Measurements from ENCODE around the gene SNAPIN.

Gene SNAPIN

DNA sequence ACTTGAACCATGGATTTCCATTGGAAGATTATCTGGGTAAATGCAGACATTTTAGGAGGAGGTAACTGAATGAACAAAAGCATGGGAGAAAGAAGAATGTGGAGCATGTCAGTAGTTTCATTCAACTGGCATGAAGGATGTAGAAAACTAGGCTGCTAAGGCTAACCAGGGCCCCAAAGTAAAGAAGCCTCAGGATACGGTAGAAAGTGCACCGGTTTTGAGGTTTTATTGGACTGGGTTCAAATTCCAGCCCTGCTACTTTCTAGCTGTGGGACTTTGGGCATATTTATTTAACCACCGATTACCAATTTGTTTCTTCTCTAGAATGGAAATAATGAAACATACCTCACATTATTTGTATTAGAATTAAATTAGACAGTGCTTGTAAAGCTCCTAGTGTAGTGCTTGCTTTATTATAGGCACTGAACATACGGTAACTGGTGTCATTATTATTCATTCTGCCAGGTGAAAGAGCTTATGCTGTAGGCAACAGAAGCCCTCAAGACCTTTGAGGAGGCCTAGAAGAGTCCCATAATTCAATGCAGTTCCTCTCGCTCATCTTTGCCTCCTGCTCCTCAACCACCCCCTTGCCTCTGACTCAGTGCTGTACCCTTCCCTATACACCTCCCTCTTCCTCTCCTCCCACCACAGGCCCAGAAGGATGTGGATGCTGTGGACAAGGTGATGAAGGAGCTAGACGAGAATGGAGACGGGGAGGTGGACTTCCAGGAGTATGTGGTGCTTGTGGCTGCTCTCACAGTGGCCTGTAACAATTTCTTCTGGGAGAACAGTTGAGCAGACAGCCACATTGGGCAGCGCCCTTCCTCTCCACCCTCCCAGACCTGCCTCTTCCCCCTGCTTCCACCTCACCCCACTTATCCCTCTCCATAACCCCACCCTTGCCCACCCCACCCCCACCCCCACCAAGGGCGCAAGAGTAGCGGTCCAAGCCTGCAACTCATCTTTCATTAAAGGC lies 27.2 kb upstream of the SNAPIN start:
- FAIRE-seq (no peak), DNase-seq (ENCODE audit: insufficient read length, low spot score) (no peak)
- TF ChIP-seq, protein P1, sequence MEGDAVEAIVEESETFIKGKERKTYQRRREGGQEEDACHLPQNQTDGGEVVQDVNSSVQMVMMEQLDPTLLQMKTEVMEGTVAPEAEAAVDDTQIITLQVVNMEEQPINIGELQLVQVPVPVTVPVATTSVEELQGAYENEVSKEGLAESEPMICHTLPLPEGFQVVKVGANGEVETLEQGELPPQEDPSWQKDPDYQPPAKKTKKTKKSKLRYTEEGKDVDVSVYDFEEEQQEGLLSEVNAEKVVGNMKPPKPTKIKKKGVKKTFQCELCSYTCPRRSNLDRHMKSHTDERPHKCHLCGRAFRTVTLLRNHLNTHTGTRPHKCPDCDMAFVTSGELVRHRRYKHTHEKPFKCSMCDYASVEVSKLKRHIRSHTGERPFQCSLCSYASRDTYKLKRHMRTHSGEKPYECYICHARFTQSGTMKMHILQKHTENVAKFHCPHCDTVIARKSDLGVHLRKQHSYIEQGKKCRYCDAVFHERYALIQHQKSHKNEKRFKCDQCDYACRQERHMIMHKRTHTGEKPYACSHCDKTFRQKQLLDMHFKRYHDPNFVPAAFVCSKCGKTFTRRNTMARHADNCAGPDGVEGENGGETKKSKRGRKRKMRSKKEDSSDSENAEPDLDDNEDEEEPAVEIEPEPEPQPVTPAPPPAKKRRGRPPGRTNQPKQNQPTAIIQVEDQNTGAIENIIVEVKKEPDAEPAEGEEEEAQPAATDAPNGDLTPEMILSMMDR (IDR thresholded peaks at IDR 0.05; ENCODE audit: insufficient read depth, missing control alignments), result no peak

DNA sequence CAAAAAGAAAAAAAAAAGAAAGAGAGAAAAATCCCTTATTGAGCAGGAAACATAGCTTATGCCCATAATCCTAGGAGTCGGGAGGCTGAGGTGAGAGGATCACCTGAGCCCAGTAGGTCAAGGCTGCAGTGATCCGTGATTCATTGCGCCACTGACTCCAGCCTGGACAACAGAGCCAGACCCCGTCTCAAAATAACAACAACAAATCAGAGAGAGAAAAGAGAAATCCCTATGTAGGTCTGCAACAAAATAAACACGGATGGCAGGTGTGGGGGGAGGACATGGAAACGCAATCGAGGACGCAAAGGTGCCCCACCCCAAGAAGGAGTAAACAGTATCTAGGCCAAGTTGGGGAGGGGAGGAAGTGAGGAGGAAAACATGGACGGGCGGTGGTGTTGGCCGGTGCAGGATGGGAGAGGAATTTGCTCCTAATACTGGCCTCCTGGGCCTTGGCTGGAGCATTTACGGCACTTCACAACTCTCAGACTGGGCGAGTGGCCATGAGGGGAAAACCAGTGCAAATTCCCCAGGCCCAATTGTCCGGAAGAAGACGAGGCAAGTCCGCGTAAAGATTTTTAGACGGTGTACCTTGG lies 25.2 kb upstream of the SNAPIN start:
- FAIRE-seq (no peak), DNase-seq (ENCODE audit: insufficient read length, low spot score) (no peak)
- TF ChIP-seq, protein P1 (IDR thresholded peaks at IDR 0.05; ENCODE audit: insufficient read depth, missing control alignments), result no peak

DNA sequence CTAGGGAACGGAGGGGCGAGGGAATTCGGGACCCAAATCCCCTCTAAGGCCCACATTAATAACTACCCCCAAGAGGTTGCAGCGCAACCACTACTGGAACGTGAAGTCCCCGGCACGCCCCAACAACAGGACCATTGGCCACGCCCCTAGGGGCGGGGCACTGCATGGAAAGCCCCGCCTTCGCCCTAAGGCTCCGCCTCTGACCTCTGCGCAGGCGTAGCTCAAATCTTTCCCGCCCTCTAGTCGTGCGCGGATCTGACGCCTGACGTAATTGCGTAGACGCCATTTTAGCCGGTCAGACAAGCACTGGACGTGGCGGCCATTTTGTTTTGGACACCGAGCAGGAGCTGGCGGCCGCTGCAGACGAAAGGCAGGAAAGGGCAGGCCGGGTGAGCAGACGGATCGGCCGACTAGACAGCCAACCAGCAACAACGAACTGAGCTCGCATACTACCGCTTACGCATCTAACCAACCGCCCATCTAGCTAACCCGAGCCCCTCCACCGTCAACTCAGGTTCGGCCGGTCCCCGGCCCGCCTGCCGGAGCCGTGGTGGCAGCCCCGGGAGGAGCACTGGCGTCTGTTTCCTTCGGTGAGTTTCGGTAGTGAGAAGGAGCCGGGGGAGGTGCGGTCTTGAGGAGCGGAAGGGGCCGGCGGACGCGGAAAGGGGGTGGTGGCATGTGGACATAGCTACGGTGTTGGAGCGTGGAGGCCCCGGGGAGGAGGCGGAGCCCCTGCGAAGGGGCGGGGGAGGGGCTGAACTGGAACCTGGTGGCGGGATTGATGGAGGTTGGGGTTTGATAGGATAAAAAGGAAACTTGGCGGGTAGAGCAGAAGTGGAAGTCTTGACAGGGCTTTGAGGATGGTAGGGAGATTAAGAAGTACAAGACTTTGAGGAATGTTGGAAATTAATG lies 24.5 kb upstream of the SNAPIN start, which contains the start of gene CHTOP:
Gene CHTOP (plus strand): TSS at position 313 of the 912 bp plus-strand sequence. CDS start 2,523 bp downstream, outside the sequence.
- no peak for FAIRE-seq
- TF ChIP-seq, protein P1 (IDR thresholded peaks at IDR 0.05; ENCODE audit: insufficient read depth, missing control alignments), result no peak
- peak; percentile 100 for DNase-seq (ENCODE audit: insufficient read length, low spot score)

DNA sequence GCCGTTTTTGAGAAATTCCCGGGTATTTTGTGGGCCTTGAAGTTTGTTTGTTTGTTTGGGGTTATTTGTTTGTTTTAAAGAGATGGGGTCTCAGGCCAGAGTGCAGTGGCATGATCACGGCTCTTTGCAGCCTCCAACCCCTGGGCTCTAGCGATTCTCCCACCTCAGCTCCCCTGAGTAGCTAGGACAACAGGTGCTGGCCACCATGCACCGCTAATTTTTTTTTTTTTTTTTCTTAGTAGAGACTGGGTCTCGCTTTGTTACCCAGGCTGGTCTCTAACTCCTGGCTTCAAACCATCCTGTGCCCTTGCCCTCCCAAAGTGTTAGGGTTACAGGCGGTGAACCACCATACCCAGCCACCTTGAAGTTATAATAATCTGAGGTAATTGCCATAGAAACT lies 22.6 kb upstream of the SNAPIN start:
- FAIRE-seq, result no peak
- DNase-seq (ENCODE audit: insufficient read length, low spot score), result no peak
- TF ChIP-seq, protein P1 (IDR thresholded peaks at IDR 0.05; ENCODE audit: insufficient read depth, missing control alignments), result no peak

DNA sequence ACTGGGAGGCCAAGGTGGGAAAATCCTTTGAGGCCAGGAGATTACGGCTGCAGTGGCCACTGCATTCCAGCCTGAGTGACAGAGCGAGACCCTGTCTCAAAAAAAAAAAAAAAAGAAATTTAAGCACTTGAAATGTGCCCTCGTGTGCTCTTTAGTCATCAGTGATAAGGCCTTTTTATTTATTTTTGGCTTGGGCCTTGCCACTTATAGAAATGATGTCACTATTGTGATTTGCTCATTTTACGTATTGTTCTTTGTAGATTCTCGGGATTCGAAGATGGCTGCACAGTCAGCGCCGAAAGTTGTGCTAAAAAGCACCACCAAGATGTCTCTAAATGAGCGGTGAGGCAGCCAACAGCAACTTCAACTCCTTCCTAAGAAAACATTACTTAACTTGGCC lies 22.2 kb upstream of the SNAPIN start:
- DNase-seq (ENCODE audit: insufficient read length, low spot score) (no peak), FAIRE-seq (no peak)
- TF ChIP-seq, protein P1 (IDR thresholded peaks at IDR 0.05; ENCODE audit: insufficient read depth, missing control alignments), result no peak

DNA sequence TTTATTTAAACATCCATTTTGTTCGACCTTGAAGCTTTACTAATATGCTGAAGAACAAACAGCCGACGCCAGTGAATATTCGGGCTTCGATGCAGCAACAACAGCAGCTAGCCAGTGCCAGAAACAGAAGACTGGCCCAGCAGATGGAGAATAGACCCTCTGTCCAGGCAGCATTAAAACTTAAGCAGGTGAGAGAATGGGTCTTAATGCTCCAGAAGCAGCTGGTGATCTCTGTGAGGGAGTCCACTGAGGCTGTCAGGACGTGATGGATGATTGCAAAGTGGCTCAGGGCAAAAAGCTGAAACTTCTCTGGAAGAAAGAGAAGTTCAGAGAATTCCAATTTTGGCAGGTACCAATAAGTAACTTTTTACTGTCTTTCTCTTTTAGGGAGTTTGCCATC lies 20.2 kb upstream of the SNAPIN start:
- TF ChIP-seq, protein P1 (IDR thresholded peaks at IDR 0.05; ENCODE audit: insufficient read depth, missing control alignments), result no peak
- FAIRE-seq, result no peak
- no peak for DNase-seq (ENCODE audit: insufficient read length, low spot score)
